ENCODE data around the gene ATP5F1C.

- TF ChIP-seq CTCF (IDR thresholded peaks at IDR 0.05) (no peak), POLR2AphosphoS5 (IDR thresholded peaks at IDR 0.05) (no peak)
Observed at GRCh38 chr10:7755103-7755502, 32.9 kb upstream of the ATP5F1C start.

Measured in transverse colon (tissue), 4 donors.